MM.1S (cell line): ENCODE measurements around the gene ETV6.

ENCODE experiments used
- CTCF ChIP-seq: fragments of 300-600 bp; sonication (generic); IDR thresholded peaks from 2 replicates; pipeline ENCODE4 v1.5.1; 2016; ENCODE audit warnings: antibody characterized with exemption, low read length, mixed read lengths
- EZH2 ChIP-seq: fragments of 300-600 bp; sonication (generic); optimal IDR thresholded peaks from 2 replicates; pipeline ENCODE3; 2017; ENCODE audit warnings: low read depth, mild to moderate bottlenecking, antibody characterized with exemption, low read length, mixed read lengths
- EZH2phosphoT487 ChIP-seq: fragments of 300-600 bp; sonication (generic); IDR thresholded peaks from 2 replicates; pipeline ENCODE4 v1.6.1; 2018; ENCODE audit warnings: antibody characterized with exemption, low read length

- no peak for TF ChIP-seq CTCF
- TF ChIP-seq EZH2phosphoT487 = no peak
- TF ChIP-seq EZH2 = no peak
These were observed 113.4 kb downstream of the ETV6 start for GRCh38 chr12:11762723-11763326.
